HG03064 (cell line): ENCODE measurements around the gene OPTN.
A peak's percentile ranks its signal among the peaks of the same experiment; 100 is the strongest.
"Not testable (repeated sequence)": the region's sequence is repeated elsewhere in the genome, so short reads cannot be mapped to it uniquely, and the experiment has no call there.

Experiments
- ATAC-seq: cut with Tn5 transposase; IDR thresholded peaks from one replicate; pipeline ENCODE4 v1.9.1; 2021; ENCODE audit warnings: low read depth; ENCODE audit not compliant: unreplicated experiment

OPTN gene

GRCh38 chr10:13099666-13100348 is at the start of gene OPTN:
Gene OPTN, plus strand, starts transcription at chr10:13100163. Its CDS starts 8,960 bp downstream, at chr10:13109123.
- ATAC-seq: peak; percentile 50

- no peak for ATAC-seq
Observed at GRCh38 chr10:13051126-13051694, 48.8 kb upstream of the OPTN start.

- ATAC-seq: not testable (repeated sequence)
Observed at GRCh38 chr10:13053208-13053607, 46.8 kb upstream of the OPTN start.

GRCh38 chr10:13053794-13054462 is 46.0 kb upstream of the OPTN start:
- ATAC-seq: no peak

GRCh38 chr10:13054844-13055243 is 45.1 kb upstream of the OPTN start:
- no peak for ATAC-seq

GRCh38 chr10:13056456-13057077 is 43.4 kb upstream of the OPTN start:
- no peak for ATAC-seq

GRCh38 chr10:13062803-13063202 is 37.2 kb upstream of the OPTN start:
- no peak for ATAC-seq

GRCh38 chr10:13066527-13066926 is 33.4 kb upstream of the OPTN start:
- ATAC-seq: no peak

- ATAC-seq: no peak
Observed at GRCh38 chr10:13067431-13067830, 32.5 kb upstream of the OPTN start.

GRCh38 chr10:13068071-13068470 is 31.9 kb upstream of the OPTN start:
- no peak for ATAC-seq

GRCh38 chr10:13068484-13068883 is 31.5 kb upstream of the OPTN start:
- ATAC-seq: no peak

GRCh38 chr10:13072339-13072738 is 27.6 kb upstream of the OPTN start:
- no peak for ATAC-seq

- ATAC-seq: no peak
Observed at GRCh38 chr10:13074563-13075451, 25.2 kb upstream of the OPTN start.

GRCh38 chr10:13078912-13079775 is 20.8 kb upstream of the OPTN start:
- ATAC-seq: no peak

- ATAC-seq: no peak
Observed at GRCh38 chr10:13079776-13080050, 20.2 kb upstream of the OPTN start.

GRCh38 chr10:13080643-13081042 is 19.3 kb upstream of the OPTN start:
- ATAC-seq: no peak

GRCh38 chr10:13083700-13084099 is 16.3 kb upstream of the OPTN start:
- not testable (repeated sequence) for ATAC-seq

- ATAC-seq: no peak
Observed at GRCh38 chr10:13086056-13086455, 13.9 kb upstream of the OPTN start.

GRCh38 chr10:13087601-13087985 is 12.4 kb upstream of the OPTN start:
- ATAC-seq: no peak
